Stimulated activated naive B cell treated with anti-CD40 and anti-IgM and Interleukin-4, amounts not matched to agents 10 μg/mL and 1 μg/mL and 100 μg/mL, for 72 hours (primary cell): ENCODE measurements around the gene ADARB1.
"Not testable (repeated sequence)": the region's sequence is repeated elsewhere in the genome, so short reads cannot be mapped to it uniquely, and the experiment has no call there.

Experiments used
- ATAC-seq, 2 donors: fragments of 150-1000 bp; cut with Tn5 transposase; replicated peaks; 2 replicates each; pipeline ENCODE4 v1.10.0; 2021; ENCODE audit warnings: moderate library complexity in 1 of 2
- DNase-seq: peaks from one replicate; pipeline ENCODE4 v3.0.0; 2021
- H3K27ac Mint-ChIP-seq: one replicate; pipeline ENCODE4 v1.8.0; 2022; ENCODE audit warnings: mild to moderate bottlenecking, mixed read lengths
- H3K27me3 Mint-ChIP-seq, 2 donors: one replicate each; pipeline ENCODE4 v1.8.0; 2022; ENCODE audit warnings: mixed read lengths in 2 of 2
- H3K36me3 Mint-ChIP-seq, 2 donors: one replicate each; pipeline ENCODE4 v1.8.0; 2022; ENCODE audit warnings: mixed read lengths in 2 of 2, mild to moderate bottlenecking in 1 of 2
- H3K4me1 Mint-ChIP-seq, 2 donors: one replicate each; pipeline ENCODE4 v1.8.0; 2022; ENCODE audit warnings: mixed read lengths in 2 of 2, mild to moderate bottlenecking in 1 of 2
- H3K4me3 Mint-ChIP-seq, 2 donors: one replicate each; pipeline ENCODE4 v1.8.0; 2022; ENCODE audit warnings: mild to moderate bottlenecking in 2 of 2, mixed read lengths in 2 of 2, moderate library complexity in 1 of 2
- H3K9me3 Mint-ChIP-seq, 2 donors: one replicate each; pipeline ENCODE4 v1.8.0; 2022; ENCODE audit warnings: mixed read lengths in 2 of 2, mild to moderate bottlenecking in 1 of 2

Gene ADARB1

GRCh38 chr21:45123440-45123839, 49.1 kb downstream of the ADARB1 start:
- H3K4me1 Mint-ChIP-seq: peaks cover 76 to 91% of the 10 kb centered on the region in 2 donors
- ATAC-seq (no peak), DNase-seq (no peak)
- peak overlapping the region in 1 of 2 donors; percentile 14 for H3K4me3 Mint-ChIP-seq
- no peaks in the 10 kb centered on the region for H3K9me3 Mint-ChIP-seq
- peaks cover 42 to 65% of the 10 kb centered on the region in 2 donors for H3K36me3 Mint-ChIP-seq
- H3K27ac Mint-ChIP-seq: peak overlapping the region; percentile 70
- no peaks in the 10 kb centered on the region for H3K27me3 Mint-ChIP-seq

DNA sequence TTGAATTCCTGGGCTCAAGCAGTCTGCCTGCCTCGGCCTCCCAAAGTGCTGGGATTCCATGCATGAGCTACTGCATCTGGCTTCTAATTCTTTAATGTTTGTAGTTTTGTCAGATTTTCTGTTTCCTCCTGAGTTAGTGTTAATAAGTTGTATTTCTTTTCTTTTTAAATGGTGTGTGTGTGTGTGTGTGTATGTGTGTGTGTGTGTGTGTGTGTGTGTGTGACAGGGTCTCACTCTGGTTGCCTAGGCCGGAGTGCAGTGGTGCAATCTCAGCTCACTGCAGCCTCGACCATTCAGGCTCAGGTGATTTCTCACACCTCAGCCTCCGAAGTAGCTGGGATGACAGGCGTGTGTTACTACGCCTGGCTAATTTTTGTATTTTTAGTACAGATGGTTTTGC, 50.2 kb downstream of the ADARB1 start:
- H3K27me3 Mint-ChIP-seq: no peaks in the 10 kb centered on the region
- peak overlapping the region; percentile 95 for H3K27ac Mint-ChIP-seq
- ATAC-seq (no peak), DNase-seq (no peak)
- peak overlapping the region; percentile 17 to 26 for H3K4me3 Mint-ChIP-seq
- H3K9me3 Mint-ChIP-seq: no peaks in the 10 kb centered on the region
- H3K4me1 Mint-ChIP-seq: peaks cover 76 to 91% of the 10 kb centered on the region in 2 donors
- peaks cover 43 to 69% of the 10 kb centered on the region in 2 donors for H3K36me3 Mint-ChIP-seq

DNA sequence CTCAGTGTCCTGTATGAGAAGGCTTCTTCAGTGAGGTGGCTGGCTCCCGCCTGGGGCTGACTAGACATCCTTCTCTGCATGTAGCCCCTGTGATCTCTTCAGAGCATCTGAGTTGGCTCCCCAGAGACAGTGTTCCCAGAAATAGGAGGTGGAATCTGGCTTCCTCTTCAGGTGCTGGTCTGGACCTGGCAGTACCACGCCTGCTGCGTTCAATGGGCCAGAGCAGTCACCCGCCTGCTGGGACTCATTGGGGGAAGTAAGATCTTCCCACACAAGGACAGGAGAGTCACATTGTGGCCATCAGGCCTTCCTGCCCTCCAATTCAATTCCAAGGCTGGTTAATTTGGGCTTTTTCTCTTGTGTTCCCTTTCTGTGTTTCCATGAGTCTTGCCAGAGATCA, 51.0 kb downstream of the ADARB1 start:
- Mint-ChIP-seq H3K27me3 (no peaks in the 10 kb centered on the region), H3K36me3 (peaks cover 47 to 71% of the 10 kb centered on the region in 2 donors), H3K27ac (peak overlapping the region; percentile 81), H3K9me3 (no peaks in the 10 kb centered on the region), H3K4me1 (peaks cover 78 to 96% of the 10 kb centered on the region in 2 donors), H3K4me3 (peak overlapping the region; percentile 36 to 45)
- DNase-seq (no peak), ATAC-seq (peak; percentile 43 to 44)

DNA sequence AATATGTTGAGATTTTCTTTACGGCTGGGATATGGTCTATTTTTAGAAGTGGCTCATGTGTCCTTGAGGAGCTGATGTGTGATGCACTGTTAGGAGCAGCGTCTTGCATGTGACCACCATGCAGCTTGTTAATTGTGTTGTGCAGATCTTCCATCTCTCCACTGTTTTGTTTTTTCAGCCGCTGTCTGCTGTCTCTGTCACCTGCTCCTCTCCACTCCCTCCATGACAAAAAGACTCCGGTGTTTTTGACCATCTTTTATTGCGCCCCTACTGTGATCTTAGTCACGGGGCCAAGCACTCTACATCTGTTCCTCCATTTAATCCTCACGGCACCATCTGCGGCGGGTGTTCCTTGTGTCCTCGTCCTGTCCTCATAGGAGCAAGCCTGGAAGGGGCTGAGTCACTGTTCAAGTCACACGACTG, 51.8 kb downstream of the ADARB1 start:
- Mint-ChIP-seq H3K4me3 (no peak overlapping the region), H3K27ac (peak overlapping the region; percentile 81), H3K27me3 (no peaks in the 10 kb centered on the region), H3K9me3 (no peaks in the 10 kb centered on the region), H3K36me3 (peaks cover 41 to 62% of the 10 kb centered on the region in 2 donors), H3K4me1 (peaks cover 76 to 95% of the 10 kb centered on the region in 2 donors)
- DNase-seq: no peak
- ATAC-seq: no peak

DNA sequence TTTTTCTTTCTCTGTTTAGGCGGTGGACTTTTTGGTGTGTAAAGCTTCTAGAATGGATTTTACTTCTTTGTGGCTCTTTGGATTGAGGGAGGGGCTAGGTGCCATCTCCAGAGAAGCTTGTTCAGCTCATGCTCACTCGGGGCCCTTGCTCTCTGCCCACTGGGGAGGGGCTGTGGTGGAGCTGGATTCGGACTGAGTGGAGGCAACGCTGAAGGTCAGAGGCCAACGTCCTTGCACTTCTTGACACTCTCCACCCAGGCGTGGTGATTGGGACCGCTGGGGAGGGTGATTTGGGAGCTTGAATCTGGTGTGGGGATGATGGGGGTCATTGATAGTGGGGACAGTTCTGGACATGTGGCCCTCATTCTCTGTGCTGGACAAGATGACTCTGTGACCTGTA, 52.6 kb downstream of the ADARB1 start:
- no peaks in the 10 kb centered on the region for H3K9me3 Mint-ChIP-seq
- no peak for ATAC-seq
- peaks cover 72 to 92% of the 10 kb centered on the region in 2 donors for H3K4me1 Mint-ChIP-seq
- peaks cover 36 to 60% of the 10 kb centered on the region in 2 donors for H3K36me3 Mint-ChIP-seq
- DNase-seq: no peak
- no peak overlapping the region for H3K4me3 Mint-ChIP-seq
- peak overlapping the region; percentile 53 for H3K27ac Mint-ChIP-seq
- no peaks in the 10 kb centered on the region for H3K27me3 Mint-ChIP-seq

- Mint-ChIP-seq H3K9me3 (no peaks in the 10 kb centered on the region), H3K36me3 (peaks cover 36 to 65% of the 10 kb centered on the region in 2 donors), H3K27me3 (no peaks in the 10 kb centered on the region), H3K4me1 (peaks cover 71 to 92% of the 10 kb centered on the region in 2 donors), H3K4me3 (peak overlapping the region in 1 of 2 donors; percentile 2), H3K27ac (peak overlapping the region; percentile 45)
- DNase-seq (no peak), ATAC-seq (no peak)
Measured at GRCh38 chr21:45127937-45128336, 53.6 kb downstream of the ADARB1 start.

DNA sequence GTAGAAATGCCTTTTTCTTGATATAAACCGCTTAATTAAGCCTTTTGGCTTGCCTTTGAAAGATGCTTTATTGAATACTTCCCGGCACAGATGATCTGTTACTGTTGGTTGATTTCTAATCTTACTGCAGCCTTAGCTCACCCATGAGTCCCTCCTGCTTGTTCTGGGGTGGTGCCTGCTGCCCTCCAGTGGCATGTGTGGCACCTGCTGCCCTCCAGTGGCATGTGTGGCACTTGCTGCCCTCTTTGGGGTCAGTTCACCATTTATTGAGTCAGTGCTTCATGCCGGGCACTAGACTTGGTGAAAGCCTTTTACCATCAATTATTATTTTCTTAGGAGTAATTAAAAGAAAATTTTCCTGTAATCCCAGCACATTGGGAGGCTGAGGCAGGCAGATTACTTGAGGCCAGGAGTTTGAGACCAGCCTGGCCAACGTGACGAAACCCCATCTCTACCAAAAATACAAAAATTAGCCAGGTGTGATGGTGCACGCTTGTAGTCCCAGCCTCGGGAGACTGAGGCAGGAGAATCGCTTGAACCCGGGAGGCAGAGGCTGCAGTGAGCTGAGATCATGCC, 54.3 kb downstream of the ADARB1 start:
- ATAC-seq (peak; percentile 90 to 94), DNase-seq (peak; percentile 73)
- Mint-ChIP-seq H3K9me3 (no peaks in the 10 kb centered on the region), H3K36me3 (peaks cover 36 to 68% of the 10 kb centered on the region in 2 donors), H3K4me3 (peak overlapping the region in 1 of 2 donors; percentile 26), H3K27me3 (no peaks in the 10 kb centered on the region), H3K4me1 (peaks cover 71 to 91% of the 10 kb centered on the region in 2 donors), H3K27ac (peak overlapping the region; percentile 75)

- Mint-ChIP-seq H3K9me3 (no peaks in the 10 kb centered on the region), H3K4me3 (no peak overlapping the region), H3K4me1 (peaks cover 66 to 86% of the 10 kb centered on the region in 2 donors), H3K27me3 (no peaks in the 10 kb centered on the region), H3K27ac (peak overlapping the region; percentile 85), H3K36me3 (peaks cover 34 to 65% of the 10 kb centered on the region in 2 donors)
- DNase-seq (no peak), ATAC-seq (no peak)
Measured at GRCh38 chr21:45129189-45129923, 55.0 kb downstream of the ADARB1 start.

- Mint-ChIP-seq H3K36me3 (peaks cover 36 to 64% of the 10 kb centered on the region in 2 donors), H3K27me3 (no peaks in the 10 kb centered on the region), H3K4me1 (peaks cover 60 to 82% of the 10 kb centered on the region in 2 donors), H3K9me3 (no peaks in the 10 kb centered on the region), H3K27ac (peak overlapping the region; percentile 6), H3K4me3 (peak overlapping the region in 1 of 2 donors; percentile 49)
- peak in 1 of 2 donors; percentile 62 for ATAC-seq
- DNase-seq: no peak
Measured at GRCh38 chr21:45130324-45130774, 56.0 kb downstream of the ADARB1 start.

DNA sequence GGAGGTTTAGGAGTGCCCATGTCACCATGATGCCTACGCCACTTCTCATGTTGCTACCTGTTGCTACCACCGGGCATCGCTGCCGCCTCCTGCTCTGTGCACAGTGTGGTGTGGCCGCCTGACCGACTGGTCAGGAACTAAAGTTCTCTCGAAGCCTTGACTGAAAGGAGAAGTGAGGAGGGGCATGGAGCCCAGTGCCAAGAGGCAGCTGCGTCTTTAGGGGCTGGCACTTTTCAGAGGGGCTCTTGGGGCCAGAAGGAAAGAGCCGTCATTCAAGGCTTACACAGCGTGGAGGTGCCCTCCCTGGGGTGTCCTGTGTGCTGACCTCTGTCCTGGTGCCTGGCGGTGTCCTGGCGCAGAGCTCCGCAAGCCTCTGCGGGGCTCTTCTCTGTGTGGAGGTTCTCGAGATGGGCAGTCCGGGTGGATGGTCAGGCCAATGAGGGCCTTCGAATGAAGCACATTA, 57.2 kb downstream of the ADARB1 start:
- ATAC-seq (no peak), DNase-seq (no peak)
- Mint-ChIP-seq H3K27ac (no peak overlapping the region), H3K9me3 (no peaks in the 10 kb centered on the region), H3K27me3 (no peaks in the 10 kb centered on the region), H3K4me1 (peaks cover 56 to 78% of the 10 kb centered on the region in 2 donors), H3K36me3 (peaks cover 34 to 65% of the 10 kb centered on the region in 2 donors), H3K4me3 (no peak overlapping the region)

GRCh38 chr21:45132841-45133573, 58.6 kb downstream of the ADARB1 start:
- Mint-ChIP-seq H3K9me3 (no peaks in the 10 kb centered on the region), H3K27me3 (no peaks in the 10 kb centered on the region), H3K4me1 (peaks cover 50 to 76% of the 10 kb centered on the region in 2 donors), H3K27ac (peak overlapping the region; percentile 76), H3K4me3 (no peak overlapping the region), H3K36me3 (peaks cover 27 to 61% of the 10 kb centered on the region in 2 donors)
- ATAC-seq (no peak), DNase-seq (no peak)

GRCh38 chr21:45133574-45134278, 59.3 kb downstream of the ADARB1 start:
- H3K27me3 Mint-ChIP-seq, H3K9me3 Mint-ChIP-seq, ATAC-seq, H3K4me3 Mint-ChIP-seq, DNase-seq: not testable (repeated sequence)
- peaks cover 30 to 60% of the 10 kb centered on the region in 2 donors for H3K36me3 Mint-ChIP-seq
- peak overlapping the region; percentile 76 for H3K27ac Mint-ChIP-seq
- H3K4me1 Mint-ChIP-seq: peaks cover 49 to 76% of the 10 kb centered on the region in 2 donors

- no peaks in the 10 kb centered on the region for H3K9me3 Mint-ChIP-seq
- DNase-seq (no peak), ATAC-seq (no peak)
- no peaks in the 10 kb centered on the region for H3K27me3 Mint-ChIP-seq
- H3K36me3 Mint-ChIP-seq: peaks cover 30 to 59% of the 10 kb centered on the region in 2 donors
- peak overlapping the region; percentile 31 for H3K27ac Mint-ChIP-seq
- H3K4me1 Mint-ChIP-seq: peaks cover 48 to 74% of the 10 kb centered on the region in 2 donors
- no peak overlapping the region for H3K4me3 Mint-ChIP-seq
Measured at GRCh38 chr21:45134279-45135076, 60.1 kb downstream of the ADARB1 start.
